ENCODE data around the gene SUPT6H. TPM values are rescaled to one million over a fixed set of nuclear protein-coding genes. Genes with fewer than 3 reads are reported as not detected.
A peak's percentile ranks its signal among the peaks of the same experiment; 100 is the strongest.

The SUPT6H gene
- total RNA-seq, 1 experiment from 2014 or later = 61.3 TPM

GRCh38 chr17:28646039-28646754 lies 15.8 kb upstream of the SUPT6H start:
- Mint-ChIP-seq H3K27me3 (ENCODE audit: low read depth) (no peaks in the 10 kb centered on the region), H3K4me1 (peaks cover 24% of the 10 kb centered on the region), H3K27ac (peak overlapping the region; percentile 78), H3K4me3 (peak overlapping the region; percentile 73), H3K36me3 (peaks cover 34% of the 10 kb centered on the region), H3K9me3 (no peaks in the 10 kb centered on the region)
- DNase-seq (ENCODE audit: low spot score) = no peak
- no peak for ATAC-seq
- TF ChIP-seq, protein P1, sequence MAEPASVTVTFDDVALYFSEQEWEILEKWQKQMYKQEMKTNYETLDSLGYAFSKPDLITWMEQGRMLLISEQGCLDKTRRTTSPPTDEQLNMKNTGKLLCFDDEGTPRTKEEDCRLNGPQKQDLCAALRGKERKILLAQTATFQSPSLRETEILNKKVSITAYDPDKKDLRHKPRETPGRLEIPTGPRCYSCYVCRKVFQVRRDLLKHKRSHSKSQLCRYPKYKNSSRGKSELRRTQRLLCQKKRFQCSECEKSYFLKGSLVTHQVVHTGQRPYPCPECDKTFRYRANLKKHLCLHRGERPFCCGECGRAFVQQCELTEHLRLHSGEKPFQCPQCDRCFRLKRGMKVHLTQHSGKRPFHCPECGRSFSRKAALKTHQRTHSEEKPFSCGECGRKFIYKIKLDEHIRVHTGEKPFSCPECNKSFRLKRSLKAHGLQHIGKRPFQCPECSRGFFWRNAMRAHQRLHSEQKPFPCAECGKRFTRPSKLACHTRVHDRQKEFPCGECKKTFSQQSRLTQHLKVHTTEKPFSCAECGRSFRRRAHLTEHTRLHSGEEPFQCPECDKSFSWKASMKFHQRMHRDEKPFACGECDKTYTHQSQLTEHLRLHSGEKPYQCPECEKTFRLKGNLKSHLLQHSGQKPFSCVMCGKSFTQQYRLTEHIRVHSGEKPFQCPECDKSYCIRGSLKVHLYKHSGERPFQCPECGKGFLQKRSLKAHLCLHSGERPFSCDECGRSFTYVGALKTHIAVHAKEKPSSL (CRISPR knock-in tag; conservative IDR thresholded peaks at IDR 0.05) = no peak
- ChIA-PET POLR2A (interaction anchor here (1.0 kb wide), 1 partner anchor 16 kb away, joined by 4 read pairs; the partner anchor contains the start of genes SDF2 and SUPT6H), CTCF (interaction anchor here (0.7 to 3.0 kb wide), 14 partner anchors 11 to 306 kb away, joined by 3 to 38 read pairs (median 6); partner anchors contain the start of genes ALDOC, PROCA1, RPL23A and SDF2)

DNA sequence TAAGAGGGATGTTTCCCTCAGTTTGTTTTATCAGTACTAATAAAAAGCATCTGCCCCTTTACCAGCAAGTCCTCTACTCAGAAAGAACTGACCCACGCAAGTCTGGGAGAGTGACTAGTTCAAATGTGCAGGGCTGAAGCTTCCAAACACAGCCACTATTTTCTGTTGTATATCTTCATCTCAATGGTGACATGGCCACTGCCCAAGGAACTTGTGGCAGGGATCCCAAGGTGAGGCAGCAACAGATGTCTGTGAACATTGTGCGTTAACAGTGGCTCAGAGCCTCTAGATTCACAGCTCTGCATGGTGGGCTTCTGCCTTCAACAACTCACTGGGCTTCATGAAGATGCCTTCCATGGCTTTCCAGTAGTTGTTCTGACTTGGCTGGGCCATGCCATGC lies 13.3 kb upstream of the SUPT6H start:
- Mint-ChIP-seq H3K4me3 (no peak overlapping the region), H3K27ac (no peak overlapping the region), H3K36me3 (peaks cover 18% of the 10 kb centered on the region), H3K4me1 (peaks cover 19% of the 10 kb centered on the region), H3K9me3 (no peaks in the 10 kb centered on the region), H3K27me3 (ENCODE audit: low read depth) (no peaks in the 10 kb centered on the region)
- ATAC-seq (no peak), DNase-seq (ENCODE audit: low spot score) (no peak)
- ChIA-PET CTCF (no interaction called here), POLR2A (no interaction called here)
- TF ChIP-seq TP53 (CRISPR knock-in tag; IDR thresholded peaks at IDR 0.05) (no peak), GRHL2 (CRISPR knock-in tag; IDR thresholded peaks at IDR 0.05; ENCODE audit: insufficient replicate concordance, severe bottlenecking) (no peak), ZNF671 (CRISPR knock-in tag; IDR thresholded peaks at IDR 0.05) (no peak), ZNF219 (CRISPR knock-in tag; IDR thresholded peaks at IDR 0.05; ENCODE audit: borderline replicate concordance) (no peak), ESRRA (CRISPR knock-in tag; IDR thresholded peaks at IDR 0.05; ENCODE audit: borderline replicate concordance) (no peak), NR3C1 (CRISPR knock-in tag; conservative IDR thresholded peaks at IDR 0.05; ENCODE audit: low read depth) (no peak), TEAD4 (CRISPR knock-in tag; IDR thresholded peaks at IDR 0.05) (no peak)

- ATAC-seq = no peak
- TF ChIP-seq ZNF232 (CRISPR knock-in tag; IDR thresholded peaks at IDR 0.05) = no peak
- no peak for TF ChIP-seq EMX1 (CRISPR knock-in tag; IDR thresholded peaks at IDR 0.05)
- no peak for TF ChIP-seq NR3C1 (CRISPR knock-in tag; conservative IDR thresholded peaks at IDR 0.05; ENCODE audit: low read depth)
- no peak for TF ChIP-seq CREB1 (CRISPR knock-in tag; IDR thresholded peaks at IDR 0.05)
- TF ChIP-seq IRF1 (CRISPR knock-in tag; IDR thresholded peaks at IDR 0.05) = no peak
- TF ChIP-seq, protein P2, sequence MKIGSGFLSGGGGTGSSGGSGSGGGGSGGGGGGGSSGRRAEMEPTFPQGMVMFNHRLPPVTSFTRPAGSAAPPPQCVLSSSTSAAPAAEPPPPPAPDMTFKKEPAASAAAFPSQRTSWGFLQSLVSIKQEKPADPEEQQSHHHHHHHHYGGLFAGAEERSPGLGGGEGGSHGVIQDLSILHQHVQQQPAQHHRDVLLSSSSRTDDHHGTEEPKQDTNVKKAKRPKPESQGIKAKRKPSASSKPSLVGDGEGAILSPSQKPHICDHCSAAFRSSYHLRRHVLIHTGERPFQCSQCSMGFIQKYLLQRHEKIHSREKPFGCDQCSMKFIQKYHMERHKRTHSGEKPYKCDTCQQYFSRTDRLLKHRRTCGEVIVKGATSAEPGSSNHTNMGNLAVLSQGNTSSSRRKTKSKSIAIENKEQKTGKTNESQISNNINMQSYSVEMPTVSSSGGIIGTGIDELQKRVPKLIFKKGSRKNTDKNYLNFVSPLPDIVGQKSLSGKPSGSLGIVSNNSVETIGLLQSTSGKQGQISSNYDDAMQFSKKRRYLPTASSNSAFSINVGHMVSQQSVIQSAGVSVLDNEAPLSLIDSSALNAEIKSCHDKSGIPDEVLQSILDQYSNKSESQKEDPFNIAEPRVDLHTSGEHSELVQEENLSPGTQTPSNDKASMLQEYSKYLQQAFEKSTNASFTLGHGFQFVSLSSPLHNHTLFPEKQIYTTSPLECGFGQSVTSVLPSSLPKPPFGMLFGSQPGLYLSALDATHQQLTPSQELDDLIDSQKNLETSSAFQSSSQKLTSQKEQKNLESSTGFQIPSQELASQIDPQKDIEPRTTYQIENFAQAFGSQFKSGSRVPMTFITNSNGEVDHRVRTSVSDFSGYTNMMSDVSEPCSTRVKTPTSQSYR (CRISPR knock-in tag; IDR thresholded peaks at IDR 0.05) = no peak
- TF ChIP-seq SOX15 (CRISPR knock-in tag; IDR thresholded peaks at IDR 0.05) = no peak
- no peak for TF ChIP-seq IRF2 (CRISPR knock-in tag; IDR thresholded peaks at IDR 0.05; ENCODE audit: borderline replicate concordance, low read depth)
- TF ChIP-seq ATF1 (CRISPR knock-in tag; IDR thresholded peaks at IDR 0.05) = no peak
- no peak for TF ChIP-seq ZBTB21 (CRISPR knock-in tag; IDR thresholded peaks at IDR 0.05; ENCODE audit: borderline replicate concordance)
- peaks cover 30% of the 10 kb centered on the region for H3K36me3 Mint-ChIP-seq
- H3K4me1 Mint-ChIP-seq = no peaks in the 10 kb centered on the region
- H3K27ac Mint-ChIP-seq = no peak overlapping the region
- ChIA-PET POLR2A (no interaction called here), CTCF (interaction anchor here (1.2 kb wide), 1 partner anchor 95 kb away, joined by 3 read pairs; no protein-coding TSS in a partner anchor)
- no peak overlapping the region for H3K4me3 Mint-ChIP-seq
- 0 out of 2 replicates have a peak, but pooled peaks cover 3% of the 10 kb centered on the region for H3K27me3 Mint-ChIP-seq (ENCODE audit: low read depth)
- peaks cover 10% of the 10 kb centered on the region for H3K9me3 Mint-ChIP-seq
- DNase-seq (ENCODE audit: low spot score) = no peak
Measured at GRCh38 chr17:28655160-28655559, 6.8 kb upstream of the SUPT6H start.
